AG10803 (cell line): Measurements from ENCODE around the gene SFT2D3.
A peak's percentile ranks its signal among the peaks of the same experiment; 100 is the strongest.

Experiments
- DNase-seq: peaks from one replicate; pipeline ENCODE4 v3.0.0; 2010; ENCODE audit warnings: low read depth
- H3K4me3 ChIP-seq: 2 replicates; pipeline ENCODE4 v1.5.1; 2011; ENCODE audit warnings: mild to moderate bottlenecking, low read length, control low read depth
- TF ChIP-seq, protein P1 (sequence below): conservative IDR thresholded peaks from 2 replicates; pipeline ENCODE4 v1.5.1; 2011; ENCODE audit warnings: mild to moderate bottlenecking, low read length, control low read depth, inconsistent platforms

The SFT2D3 gene, protein sequence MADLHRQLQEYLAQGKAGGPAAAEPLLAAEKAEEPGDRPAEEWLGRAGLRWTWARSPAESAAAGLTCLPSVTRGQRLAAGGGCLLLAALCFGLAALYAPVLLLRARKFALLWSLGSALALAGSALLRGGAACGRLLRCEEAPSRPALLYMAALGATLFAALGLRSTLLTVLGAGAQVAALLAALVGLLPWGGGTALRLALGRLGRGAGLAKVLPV

DNA sequence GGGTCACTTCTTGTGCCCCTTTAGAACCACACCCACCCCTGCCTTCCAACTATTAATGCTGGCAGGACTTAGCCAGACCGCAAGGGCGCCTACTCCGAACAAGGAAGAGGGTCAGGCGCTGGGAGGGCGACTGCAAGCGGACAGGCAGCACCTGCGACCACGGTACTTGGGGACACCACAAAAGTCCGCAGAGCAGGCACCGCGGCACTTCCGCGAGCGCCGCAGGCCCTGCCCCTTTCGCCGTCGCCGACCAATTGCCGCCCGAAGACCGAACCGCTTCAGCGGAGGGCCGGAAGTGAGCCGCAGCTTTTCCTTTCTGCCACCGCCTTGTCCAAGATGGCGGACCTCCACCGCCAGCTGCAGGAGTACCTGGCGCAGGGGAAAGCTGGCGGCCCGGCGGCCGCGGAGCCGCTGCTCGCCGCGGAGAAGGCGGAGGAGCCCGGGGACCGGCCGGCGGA, at the start of gene SFT2D3:
Gene SFT2D3 (plus strand): TSS at position 305 of the 458 bp plus-strand sequence. CDS start 32 bp downstream, at position 337.
- peak; percentile 90 for DNase-seq
- TF ChIP-seq, protein P1, sequence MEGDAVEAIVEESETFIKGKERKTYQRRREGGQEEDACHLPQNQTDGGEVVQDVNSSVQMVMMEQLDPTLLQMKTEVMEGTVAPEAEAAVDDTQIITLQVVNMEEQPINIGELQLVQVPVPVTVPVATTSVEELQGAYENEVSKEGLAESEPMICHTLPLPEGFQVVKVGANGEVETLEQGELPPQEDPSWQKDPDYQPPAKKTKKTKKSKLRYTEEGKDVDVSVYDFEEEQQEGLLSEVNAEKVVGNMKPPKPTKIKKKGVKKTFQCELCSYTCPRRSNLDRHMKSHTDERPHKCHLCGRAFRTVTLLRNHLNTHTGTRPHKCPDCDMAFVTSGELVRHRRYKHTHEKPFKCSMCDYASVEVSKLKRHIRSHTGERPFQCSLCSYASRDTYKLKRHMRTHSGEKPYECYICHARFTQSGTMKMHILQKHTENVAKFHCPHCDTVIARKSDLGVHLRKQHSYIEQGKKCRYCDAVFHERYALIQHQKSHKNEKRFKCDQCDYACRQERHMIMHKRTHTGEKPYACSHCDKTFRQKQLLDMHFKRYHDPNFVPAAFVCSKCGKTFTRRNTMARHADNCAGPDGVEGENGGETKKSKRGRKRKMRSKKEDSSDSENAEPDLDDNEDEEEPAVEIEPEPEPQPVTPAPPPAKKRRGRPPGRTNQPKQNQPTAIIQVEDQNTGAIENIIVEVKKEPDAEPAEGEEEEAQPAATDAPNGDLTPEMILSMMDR: no peak; the same call in 1 of the 2 replicates
- peak within 1 kb of the TSS; percentile 86 for H3K4me3 ChIP-seq

DNA sequence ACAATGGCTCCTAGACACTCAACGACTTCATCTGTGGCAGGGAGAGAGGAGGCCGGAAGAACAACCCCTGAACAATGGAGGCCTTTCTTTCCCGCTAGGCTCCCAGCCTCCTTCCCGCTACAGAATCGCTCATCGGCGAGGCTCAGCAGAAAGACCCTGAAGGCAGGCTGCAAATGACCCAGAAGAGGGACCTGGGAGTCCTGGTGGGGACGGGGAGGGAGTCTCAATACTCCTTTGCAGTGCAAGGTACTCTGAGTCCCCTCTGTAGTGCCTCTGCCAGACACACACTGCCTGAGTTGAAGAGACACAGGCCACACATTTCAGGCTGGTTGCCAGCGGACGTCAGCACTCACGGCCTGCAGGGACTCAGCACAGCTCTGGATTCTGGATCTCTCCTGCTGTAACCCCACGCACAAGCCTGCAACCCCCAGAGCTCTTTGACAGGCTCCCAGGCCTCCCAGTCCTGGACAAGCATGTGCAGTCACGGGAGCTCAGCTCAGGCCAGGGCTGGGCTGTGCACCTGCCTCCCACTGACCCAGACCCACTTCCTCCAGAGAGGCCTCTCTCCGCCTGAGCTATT, 49.2 kb upstream of the SFT2D3 start:
- TF ChIP-seq, protein P1: no peak
- DNase-seq: no peak
- no peak overlapping the region for H3K4me3 ChIP-seq

GRCh38 chr2:127652786-127653357, 48.4 kb upstream of the SFT2D3 start:
- no peak overlapping the region for H3K4me3 ChIP-seq
- no peak for DNase-seq
- TF ChIP-seq, protein P1: no peak

DNA sequence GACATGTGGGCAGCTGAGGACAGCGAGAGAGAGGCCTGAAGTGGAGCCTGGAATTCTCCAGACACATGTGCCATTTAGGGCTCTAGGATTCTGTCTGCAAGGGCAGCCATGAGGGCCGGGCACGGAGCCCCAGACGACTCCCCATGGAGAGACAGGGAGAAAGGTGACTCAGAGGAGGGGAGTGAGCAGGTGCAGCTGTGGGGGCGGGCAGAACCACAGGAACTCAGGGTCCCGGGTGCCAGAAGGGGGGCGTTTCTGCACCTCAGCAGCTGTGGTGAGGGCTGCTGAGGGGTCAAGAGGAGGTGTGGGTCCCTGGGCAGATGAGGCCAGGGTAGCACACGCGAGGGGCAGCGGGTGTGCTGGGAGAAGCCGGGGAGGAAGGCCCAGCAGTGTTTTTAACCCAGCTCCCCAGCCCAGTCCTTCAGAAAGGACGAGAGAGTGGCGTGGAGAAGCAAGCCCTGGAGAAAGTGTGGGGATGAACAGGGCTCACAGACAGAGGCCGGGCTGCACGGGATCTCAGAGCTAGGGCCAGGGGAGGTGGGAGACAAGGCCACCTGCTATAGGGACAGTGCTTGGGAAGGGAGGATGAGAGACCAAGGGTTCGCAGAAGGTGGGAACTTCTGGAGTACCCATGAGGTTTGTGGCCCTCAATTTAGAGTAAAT, 47.7 kb upstream of the SFT2D3 start:
- H3K4me3 ChIP-seq: no peak overlapping the region

DNA sequence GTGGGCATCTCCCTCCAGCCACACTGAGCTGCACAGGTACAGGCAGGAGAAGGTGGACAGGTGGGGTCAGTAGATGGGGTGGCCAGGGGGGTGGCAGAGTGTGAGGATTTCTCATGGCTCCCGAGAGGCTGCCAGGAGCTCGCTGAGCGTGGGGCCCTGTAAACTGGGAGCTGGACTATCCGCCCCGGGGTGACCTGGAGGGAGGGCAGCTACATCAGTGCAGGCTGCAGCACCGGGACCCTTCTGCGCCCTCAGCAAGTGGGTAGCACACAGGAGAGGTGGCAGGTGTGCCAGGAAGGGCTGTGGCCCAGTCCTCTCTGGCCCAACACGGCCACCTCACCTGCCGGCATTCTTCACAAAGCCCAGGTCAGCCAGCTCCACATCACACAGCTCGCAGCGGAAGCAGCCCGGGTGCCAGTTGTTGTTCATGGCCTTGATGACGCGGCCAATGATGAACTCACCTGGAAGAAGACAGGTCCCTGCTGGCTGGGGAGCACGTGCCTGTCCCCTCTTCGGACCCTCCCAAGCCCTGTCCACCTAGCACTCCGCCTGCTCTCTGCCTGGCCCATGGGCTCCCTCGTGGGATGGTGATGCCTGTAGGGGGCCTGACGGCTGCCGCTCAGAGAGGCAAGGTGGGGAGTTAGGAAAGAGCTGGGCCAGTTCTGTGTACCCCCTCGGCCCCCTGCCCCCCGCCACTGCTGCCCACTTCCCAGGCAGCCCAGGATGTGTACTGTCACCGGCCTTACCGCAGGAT, 47.0 kb upstream of the SFT2D3 start:
- no peak overlapping the region for H3K4me3 ChIP-seq
- TF ChIP-seq, protein P1: no peak
- DNase-seq: no peak

More for the DNA sequence above, 47.7 kb upstream of the SFT2D3 start:
- no peak for DNase-seq
- TF ChIP-seq, protein P1: no peak

GRCh38 chr2:127654838-127655175, 46.5 kb upstream of the SFT2D3 start:
- TF ChIP-seq, protein P1: no peak
- DNase-seq: no peak
- H3K4me3 ChIP-seq: no peak overlapping the region
